Stimulated activated CD4-positive, alpha-beta T cell treated with anti-CD3 and anti-CD28 coated beads, TNF-alpha, amount 100 ng/mL, for 48 hours (primary cell): ENCODE measurements around the gene ZNF467.

ENCODE experiments used
- DNase-seq, 3 donors: peaks; one replicate each; pipeline ENCODE4 v3.0.0-alpha.2; 2020; ENCODE audit warnings: low read depth in 3 of 3

Gene ZNF467

GRCh38 chr7:149773446-149774236 is at the start of gene ZNF467:
Gene ZNF467, minus strand, starts transcription at chr7:149773588. Its CDS starts 2,556 bp downstream, at chr7:149771032.
- no peak for DNase-seq

GRCh38 chr7:149822353-149822943 is 49.1 kb upstream of the ZNF467 start:
- DNase-seq, result no peak

GRCh38 chr7:149821191-149822148 is 48.1 kb upstream of the ZNF467 start:
- DNase-seq, result no peak

GRCh38 chr7:149820622-149821190 is 47.3 kb upstream of the ZNF467 start:
- DNase-seq, result no peak

GRCh38 chr7:149819961-149820340 is 46.6 kb upstream of the ZNF467 start:
- no peak for DNase-seq

GRCh38 chr7:149819141-149819960 is 46.0 kb upstream of the ZNF467 start:
- no peak for DNase-seq

- DNase-seq, result no peak
Measured at GRCh38 chr7:149818536-149818840, 45.1 kb upstream of the ZNF467 start.

GRCh38 chr7:149817836-149818535 is 44.6 kb upstream of the ZNF467 start:
- no peak for DNase-seq

- no peak for DNase-seq
Measured at GRCh38 chr7:149817301-149817771, 43.9 kb upstream of the ZNF467 start.

GRCh38 chr7:149816794-149817193 is 43.4 kb upstream of the ZNF467 start:
- DNase-seq, result no peak

GRCh38 chr7:149816267-149816751 is 42.9 kb upstream of the ZNF467 start:
- DNase-seq, result no peak

GRCh38 chr7:149815661-149816266 is 42.4 kb upstream of the ZNF467 start:
- no peak for DNase-seq

GRCh38 chr7:149815121-149815520 is 41.7 kb upstream of the ZNF467 start:
- DNase-seq, result no peak

GRCh38 chr7:149814494-149814893 is 41.1 kb upstream of the ZNF467 start:
- no peak for DNase-seq

- no peak for DNase-seq
Measured at GRCh38 chr7:149813254-149814035, 40.1 kb upstream of the ZNF467 start.

- no peak for DNase-seq
Measured at GRCh38 chr7:149811831-149812490, 38.6 kb upstream of the ZNF467 start.

- DNase-seq, result no peak
Measured at GRCh38 chr7:149811221-149811620, 37.8 kb upstream of the ZNF467 start.

- no peak for DNase-seq
Measured at GRCh38 chr7:149809215-149809614, 35.8 kb upstream of the ZNF467 start.

- no peak for DNase-seq
Measured at GRCh38 chr7:149808311-149808710, 34.9 kb upstream of the ZNF467 start.
